Activated naive CD4-positive, alpha-beta T cell (primary cell): ENCODE data around the gene PDE7B.

Experiments
- DNase-seq, 4 experiments: peaks; one replicate each; lab custom pipeline; 2025; lab: John Stamatoyannopoulos, UW

The PDE7B gene

DNA sequence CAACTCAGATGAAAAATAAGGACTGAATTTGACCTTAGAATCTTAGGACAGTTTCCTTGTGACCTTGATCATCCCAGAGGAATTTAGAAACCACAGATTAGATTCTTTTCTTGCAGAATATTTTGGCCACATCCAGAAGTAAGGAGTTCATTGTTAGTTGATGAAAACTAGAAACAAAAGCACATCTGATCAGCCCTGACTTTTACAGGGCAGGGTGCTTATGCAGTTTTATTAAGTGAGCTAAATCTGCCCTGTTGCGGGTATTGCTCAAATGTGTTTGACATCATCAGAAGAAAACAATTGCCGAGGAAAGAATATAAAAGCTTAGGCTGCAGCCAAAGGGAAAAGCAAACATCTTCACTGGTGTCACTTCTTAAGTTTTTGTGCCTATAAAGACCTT is 297.8 kb downstream of the PDE7B start:
- no peak for DNase-seq

- DNase-seq, result no peak
Measured at GRCh38 chr6:136150961-136151360, 299.5 kb downstream of the PDE7B start.

GRCh38 chr6:136153707-136154375 is 302.3 kb downstream of the PDE7B start:
- DNase-seq, result no peak

GRCh38 chr6:136155191-136155590 is 303.7 kb downstream of the PDE7B start:
- DNase-seq, result no peak

DNA sequence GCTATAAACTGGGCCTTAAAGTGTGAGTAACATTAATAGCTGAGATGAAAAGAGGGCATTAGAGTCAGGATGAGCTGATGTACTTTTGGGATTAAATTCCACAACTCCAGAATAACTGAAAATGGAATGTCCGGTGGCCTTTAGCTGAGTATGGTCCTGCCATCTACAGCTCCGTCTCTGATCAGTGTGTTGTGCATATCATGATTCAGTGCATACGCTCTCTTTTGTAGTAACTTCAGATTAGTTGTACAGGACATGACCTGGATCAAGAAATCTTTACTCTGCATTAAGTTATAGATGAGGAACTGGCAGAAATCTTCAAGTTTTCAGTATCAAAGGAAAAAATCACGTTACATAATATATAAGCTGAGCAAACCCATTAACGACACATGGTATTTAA is 306.2 kb downstream of the PDE7B start:
- DNase-seq, result no peak

DNA sequence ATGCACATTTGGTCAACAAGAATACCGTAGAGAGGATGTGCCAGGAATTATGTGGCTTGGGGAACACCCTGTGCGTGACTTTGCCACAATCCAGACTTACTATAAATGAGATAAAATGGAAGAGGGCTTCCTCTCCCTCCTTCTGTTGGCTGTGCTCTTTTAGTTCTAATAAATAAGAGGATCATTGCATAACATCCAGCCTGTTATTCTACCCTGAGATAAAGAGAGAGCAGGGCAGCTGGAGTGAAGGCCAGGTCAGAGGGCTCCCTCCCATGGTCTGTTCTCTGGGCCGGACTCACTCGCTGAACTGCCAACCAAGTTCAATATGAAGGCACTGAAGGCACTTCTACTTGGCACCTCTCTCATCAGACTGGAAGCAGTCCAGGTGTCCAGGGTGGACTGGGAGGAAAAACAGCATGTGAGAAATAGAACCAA is 306.9 kb downstream of the PDE7B start:
- DNase-seq, result no peak

DNA sequence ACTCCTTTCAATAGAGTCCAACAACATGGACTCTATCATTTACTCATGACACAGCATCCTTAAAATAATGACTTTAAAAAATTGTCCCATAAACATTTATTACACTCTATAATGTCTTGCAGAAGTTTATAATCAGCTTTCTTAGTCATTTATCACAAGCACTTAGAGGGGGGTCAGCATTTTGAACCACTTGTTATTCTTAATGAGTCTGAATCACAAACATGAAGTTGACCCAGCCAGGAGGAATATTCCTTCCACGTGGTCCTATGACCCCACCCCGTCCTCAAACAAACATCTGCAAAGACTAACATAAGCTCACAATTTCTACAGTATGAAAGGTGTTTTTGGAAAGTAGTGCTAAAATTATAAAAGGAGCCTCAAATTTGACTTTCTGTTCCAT is 307.5 kb downstream of the PDE7B start:
- DNase-seq, result no peak

DNA sequence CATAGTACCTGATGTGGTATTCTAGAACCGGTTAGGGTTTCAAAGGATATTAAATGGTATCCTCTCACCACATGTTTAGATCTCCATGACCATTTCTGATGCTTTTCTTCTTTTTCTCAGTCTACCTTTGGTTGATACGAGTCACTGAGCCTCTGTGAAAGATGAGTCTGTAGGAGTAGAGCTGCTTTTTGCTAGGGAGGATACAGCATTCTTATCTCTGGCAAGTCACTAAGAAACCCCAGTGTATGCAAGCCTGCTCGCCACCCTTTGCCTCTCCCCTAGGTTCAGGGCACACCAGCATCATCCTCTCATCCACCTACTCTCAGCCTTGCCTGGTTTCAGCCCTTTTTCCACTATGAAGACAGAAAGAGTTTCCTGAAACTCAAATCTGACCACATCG is 308.7 kb downstream of the PDE7B start:
- DNase-seq, result no peak

GRCh38 chr6:136161950-136162349 is 310.4 kb downstream of the PDE7B start:
- DNase-seq, result no peak

DNA sequence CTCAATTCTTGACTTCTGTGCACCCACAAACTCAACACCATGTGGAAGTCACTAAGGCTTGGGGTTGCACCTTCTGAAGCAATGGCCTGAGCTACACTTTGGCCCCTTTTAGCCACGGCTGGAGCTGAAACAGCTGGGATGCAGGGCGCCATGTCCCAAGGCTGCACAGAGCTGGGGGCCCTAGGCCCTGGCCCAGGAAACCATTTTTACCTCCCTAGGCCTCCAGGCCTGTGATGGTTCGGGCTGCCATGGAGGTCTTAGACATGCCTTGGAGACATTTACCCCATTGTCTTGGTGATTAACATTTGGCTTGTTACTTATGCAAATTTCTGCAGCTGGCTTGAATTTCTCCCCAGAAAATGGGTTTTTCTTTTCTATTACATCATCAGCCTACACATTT is 311.8 kb downstream of the PDE7B start:
- DNase-seq, result no peak

DNA sequence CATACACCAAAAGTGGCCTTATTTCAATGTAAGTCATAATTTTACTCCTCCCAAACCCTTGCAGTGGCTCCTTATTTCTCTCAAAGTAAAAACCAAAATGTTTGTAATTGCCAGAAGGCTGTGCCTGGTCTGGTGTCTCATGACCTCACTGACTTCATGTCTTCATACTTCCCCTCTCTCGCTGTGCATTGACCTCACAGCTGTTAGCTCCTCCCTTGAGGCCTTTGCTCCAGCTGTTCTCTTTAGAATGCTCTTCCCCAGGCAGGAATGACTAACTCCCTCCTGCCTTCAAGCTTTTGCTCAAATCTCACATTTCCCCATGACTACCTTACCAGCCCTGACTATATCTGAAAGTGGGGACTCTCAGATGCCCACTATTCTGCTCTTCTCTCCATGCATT is 315.3 kb downstream of the PDE7B start:
- no peak for DNase-seq

GRCh38 chr6:136169394-136170148 is 318.1 kb downstream of the PDE7B start:
- DNase-seq, result no peak

- DNase-seq, result no peak
Measured at GRCh38 chr6:136171231-136171630, 319.7 kb downstream of the PDE7B start.

GRCh38 chr6:136173519-136174507 is 322.3 kb downstream of the PDE7B start:
- no peak for DNase-seq

DNA sequence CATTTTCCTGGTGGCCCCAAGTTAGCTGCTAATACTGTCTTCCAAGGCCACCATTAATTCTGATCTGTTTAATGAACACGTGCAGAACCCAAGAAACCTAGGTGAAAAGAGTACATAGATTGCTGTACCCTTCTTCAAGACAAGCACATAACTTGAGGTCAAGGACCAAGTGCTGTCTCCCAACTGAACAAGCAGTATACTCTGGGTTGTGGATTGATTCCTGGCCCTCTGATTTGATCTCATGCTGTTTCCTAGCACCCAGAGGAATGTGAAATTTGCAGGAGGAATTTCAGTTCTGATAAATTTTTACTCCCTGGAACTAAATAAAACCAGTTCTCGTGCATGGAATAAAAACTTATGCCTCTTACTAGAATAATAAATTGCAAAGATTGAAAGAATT is 323.0 kb downstream of the PDE7B start:
- no peak for DNase-seq

GRCh38 chr6:136175873-136176272 is 324.4 kb downstream of the PDE7B start:
- DNase-seq, result no peak

DNA sequence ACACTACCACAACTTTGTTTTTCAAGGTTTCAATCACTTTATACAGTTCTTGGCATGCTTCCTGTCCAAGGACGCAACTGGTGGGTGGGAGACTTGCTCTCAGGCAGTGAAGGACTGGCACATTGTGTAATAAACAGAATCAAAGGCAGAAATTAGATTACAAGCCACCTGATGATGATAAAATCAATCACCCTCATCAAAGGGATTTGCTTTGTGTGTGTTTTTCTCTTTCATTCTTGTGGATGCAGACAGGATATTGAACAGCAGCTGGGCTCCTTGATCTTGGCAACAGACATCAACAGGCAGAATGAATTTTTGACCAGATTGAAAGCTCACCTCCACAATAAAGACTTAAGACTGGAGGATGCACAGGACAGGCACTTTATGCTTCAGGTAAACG is 327.2 kb downstream of the PDE7B start:
- DNase-seq, result no peak

DNA sequence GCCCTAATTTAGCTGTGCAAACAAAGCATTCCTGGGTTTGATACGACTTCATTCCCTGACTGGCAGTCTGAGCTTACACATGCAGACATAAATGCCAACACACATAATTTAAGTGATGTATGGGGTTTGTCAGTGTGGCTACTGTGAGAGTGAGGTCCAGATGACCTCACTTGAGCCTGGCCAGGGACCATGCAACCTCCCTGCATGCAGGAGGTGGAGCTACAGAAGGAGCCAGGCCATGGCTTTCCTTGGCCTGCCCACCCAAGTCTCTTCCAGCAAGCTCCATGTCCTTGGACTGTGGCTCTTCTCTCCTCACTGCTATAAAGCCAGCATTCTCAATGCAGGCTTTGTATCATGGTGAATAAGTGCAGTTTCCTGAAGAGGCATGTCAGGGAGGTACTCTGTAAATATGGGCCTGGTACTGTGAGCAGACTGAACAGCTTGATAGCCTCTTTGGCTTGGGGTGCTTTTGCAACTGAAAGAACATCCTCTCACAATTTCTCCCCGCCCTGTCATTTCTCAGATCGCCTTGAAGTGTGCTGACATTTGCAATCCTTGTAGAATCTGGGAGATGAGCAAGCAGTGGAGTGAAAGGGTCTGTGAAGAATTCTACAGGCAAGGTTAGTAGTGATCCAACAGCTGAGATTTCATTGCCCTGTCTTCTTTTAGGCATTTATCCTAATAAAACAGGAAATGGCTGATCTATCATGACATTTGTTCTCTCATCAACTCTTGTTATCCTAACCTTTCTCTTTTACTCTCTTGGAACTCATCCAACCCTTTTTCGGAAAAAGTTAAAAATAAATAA is 329.4 kb downstream of the PDE7B start:
- no peak for DNase-seq

DNA sequence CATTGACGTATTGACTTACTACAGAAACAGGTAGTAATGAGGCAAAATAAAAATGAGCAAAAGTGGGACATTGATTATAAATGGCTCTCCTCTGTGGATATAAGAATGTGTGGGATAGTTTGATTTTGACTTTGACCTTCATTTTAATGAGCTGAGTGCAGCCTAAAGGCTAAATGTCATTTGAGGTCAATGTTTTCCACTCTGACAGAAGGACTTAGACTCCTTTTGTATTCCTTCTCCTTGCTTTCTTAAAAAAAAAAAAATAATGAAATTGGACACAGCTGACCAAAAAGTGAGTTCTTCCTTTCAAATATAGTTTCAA is 330.0 kb downstream of the PDE7B start:
- DNase-seq, result no peak

DNA sequence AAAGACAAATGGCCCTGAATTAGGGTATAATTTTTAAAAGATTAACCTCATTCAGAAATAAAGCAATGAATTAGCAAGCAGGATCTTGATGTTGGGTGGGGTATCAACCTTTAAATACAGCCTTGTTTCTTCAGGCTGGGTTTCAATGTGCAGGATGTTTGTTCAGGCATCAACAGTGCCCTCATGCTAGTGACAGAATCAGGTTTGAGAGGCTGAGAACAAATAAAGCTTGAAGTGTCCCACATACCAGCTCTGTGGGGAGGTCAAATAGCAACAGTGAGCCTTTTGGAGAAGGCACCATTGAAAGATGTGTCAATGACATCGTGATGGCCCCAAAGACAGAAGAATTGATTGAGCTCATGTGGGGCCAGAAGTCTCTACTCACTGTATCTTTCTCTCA is 330.4 kb downstream of the PDE7B start:
- DNase-seq, result no peak

DNA sequence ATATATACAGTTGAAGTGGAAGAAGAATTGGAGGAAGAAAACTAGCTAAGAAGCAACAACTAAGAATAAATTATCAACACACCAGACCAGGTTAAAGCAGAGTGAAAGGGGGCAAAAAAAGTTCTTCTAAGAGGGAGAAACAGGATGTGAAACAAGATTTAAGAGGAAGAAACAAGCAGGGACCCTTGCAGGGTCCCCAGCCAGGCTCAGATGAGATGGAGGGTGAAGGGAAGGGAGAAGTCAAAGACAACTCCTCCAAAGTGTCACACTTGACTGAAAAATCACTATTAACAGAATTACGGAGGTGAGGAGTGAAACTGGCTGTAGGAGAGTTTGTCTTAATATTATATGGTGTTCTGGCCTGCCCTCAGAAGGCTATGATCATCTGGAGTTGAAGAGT is 333.2 kb downstream of the PDE7B start:
- no peak for DNase-seq

GRCh38 chr6:136186363-136186762 is 334.9 kb downstream of the PDE7B start:
- no peak for DNase-seq
